Activated T-cell treated with anti-CD3 and anti-CD28 coated beads for 4 hours (primary cell): ENCODE data around the gene SLC15A1.

Source experiments
- DNase-seq: peaks from one replicate; pipeline ENCODE4 v3.0.0-alpha.2; 2020

Gene SLC15A1, protein sequence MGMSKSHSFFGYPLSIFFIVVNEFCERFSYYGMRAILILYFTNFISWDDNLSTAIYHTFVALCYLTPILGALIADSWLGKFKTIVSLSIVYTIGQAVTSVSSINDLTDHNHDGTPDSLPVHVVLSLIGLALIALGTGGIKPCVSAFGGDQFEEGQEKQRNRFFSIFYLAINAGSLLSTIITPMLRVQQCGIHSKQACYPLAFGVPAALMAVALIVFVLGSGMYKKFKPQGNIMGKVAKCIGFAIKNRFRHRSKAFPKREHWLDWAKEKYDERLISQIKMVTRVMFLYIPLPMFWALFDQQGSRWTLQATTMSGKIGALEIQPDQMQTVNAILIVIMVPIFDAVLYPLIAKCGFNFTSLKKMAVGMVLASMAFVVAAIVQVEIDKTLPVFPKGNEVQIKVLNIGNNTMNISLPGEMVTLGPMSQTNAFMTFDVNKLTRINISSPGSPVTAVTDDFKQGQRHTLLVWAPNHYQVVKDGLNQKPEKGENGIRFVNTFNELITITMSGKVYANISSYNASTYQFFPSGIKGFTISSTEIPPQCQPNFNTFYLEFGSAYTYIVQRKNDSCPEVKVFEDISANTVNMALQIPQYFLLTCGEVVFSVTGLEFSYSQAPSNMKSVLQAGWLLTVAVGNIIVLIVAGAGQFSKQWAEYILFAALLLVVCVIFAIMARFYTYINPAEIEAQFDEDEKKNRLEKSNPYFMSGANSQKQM

DNA sequence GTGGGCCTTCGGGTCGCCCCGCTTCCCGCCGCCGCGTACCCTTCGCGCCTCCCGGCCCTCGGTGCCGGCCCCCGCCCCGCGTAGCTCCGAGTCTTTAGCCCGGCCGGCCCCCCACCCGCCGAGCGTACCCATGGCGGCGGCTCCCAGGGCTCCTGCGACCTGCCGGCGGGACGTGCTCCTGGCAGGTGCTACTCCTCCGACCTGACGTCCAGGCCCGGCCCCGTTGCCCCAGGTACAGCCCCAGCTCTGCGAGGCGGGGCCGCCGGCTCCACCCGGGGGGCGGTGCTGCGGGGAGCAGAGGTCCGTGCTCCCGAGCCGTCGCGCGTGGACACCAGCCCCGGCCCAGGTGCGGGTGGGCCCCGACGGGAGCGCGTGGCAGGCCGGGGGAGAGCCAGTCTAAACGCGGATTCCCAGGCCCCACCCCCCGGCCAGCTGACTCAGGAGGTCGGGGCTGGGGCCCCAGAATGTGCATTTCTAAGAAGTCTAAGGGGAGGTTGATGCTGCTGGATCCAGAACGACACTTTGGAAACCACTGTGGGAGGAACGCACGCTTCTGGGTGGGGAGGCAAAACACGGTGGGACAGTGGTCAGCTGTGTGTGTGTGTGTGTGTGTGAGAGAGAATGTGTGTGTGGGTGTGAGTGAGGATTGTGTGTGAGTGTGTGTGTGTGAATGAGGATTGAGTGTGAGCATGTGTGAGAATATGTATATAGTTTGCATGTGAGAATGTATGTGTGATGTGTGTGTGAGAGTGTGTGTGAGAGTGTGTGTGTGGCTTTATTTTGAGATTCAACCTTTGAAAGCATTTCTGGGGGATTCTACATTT, at the start of gene SLC15A1:
TSS of gene SLC15A1 (minus strand) at position 206 of the 824 bp plus-strand sequence. CDS start at position 132, 74 bp downstream.
- no peak for DNase-seq

- DNase-seq = no peak
These were observed 49.4 kb upstream of the SLC15A1 start for GRCh38 chr13:98801626-98802418.

DNA sequence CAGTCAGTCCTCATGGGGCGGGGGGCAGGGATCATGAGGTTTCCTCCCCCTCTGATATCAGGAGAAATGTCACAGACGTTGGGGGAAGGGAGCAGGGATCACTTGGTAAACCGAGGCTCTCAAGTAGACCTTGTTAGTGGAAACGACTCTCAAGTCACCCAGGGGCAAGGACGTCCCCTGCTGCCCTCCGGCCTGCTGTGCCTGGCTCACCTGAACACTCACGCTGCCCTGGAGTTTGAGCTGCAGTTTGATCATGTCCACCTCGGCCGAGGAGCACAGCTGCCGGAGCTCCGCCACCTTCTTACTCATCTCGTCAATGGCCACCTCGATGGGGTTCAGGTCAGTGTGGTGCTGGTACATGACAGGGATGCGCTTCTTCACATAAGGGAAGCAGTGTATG, 47.6 kb upstream of the SLC15A1 start:
- DNase-seq = no peak

DNA sequence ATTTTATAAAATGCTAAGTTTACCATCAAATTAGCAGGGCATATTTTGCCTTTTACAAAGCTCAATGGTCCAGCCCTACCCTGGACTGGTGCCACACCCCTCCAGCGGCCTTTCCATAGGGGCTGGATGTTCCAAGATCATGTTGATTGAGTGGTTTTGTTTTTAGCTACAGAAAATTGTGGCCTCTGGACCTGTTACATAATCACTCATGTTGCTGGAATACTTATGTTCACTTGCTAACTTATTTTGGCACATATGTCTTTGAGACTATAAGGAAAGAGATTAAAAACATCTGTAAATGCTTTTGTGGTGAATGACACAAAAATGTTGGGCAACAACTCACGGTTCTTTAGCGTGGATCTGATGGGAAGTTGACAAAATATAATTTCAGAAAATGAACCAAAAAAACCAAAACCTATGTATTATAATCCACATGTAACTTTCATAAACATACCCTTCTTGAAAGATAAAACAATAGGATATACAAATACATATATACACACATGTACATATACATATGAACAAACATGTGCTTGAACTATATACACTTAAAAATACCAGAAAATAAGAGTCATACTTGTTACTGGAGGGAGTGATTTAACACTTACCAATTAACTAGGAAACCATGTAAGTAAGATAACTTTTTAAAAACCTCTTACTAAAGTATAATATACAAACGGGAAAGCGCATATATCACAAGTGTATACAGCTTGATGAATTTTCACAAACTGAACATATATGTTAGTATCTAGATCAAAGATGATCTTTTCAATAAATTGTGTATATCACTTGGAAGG, 46.6 kb upstream of the SLC15A1 start:
- no peak for DNase-seq

DNA sequence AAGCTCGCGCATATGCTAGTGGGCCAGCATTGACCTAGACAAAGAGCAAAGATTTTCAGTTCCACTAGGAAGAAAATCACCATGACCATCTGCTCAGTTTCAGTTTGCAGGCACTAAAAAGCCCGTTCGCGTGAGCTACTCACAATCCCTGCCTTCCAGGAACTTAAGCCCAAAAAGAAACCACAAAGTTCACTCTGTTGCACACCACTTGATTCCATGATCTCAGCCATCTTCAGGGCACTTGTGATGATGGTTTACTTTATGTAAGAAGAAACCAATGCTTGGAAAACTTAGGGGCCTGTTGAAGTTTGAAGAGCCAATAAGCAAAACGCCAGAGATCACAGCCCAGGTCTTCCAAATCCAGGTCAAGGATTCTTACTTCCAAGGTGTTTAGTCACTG, 45.0 kb upstream of the SLC15A1 start:
- no peak for DNase-seq

DNA sequence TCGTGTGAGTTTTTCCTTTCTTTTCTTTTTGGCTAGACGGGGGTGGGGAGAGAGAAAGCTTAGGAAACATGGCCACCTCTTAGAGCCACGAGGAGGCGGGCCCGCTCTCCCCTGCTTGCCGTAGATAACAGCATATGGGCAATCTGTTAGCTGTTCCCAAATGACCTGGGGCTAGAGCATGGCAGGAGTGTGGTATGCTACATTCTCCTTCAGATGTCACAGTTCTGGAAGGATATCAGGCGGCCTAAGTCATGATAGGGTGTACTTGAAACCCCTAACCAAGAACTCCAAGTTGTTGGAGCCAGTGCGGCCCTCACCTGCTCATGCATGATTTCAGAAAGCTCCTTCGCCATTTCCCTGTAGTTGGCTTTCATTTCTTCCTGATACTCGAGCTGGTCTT, 44.3 kb upstream of the SLC15A1 start:
- no peak for DNase-seq

- no peak for DNase-seq
These were observed 43.7 kb upstream of the SLC15A1 start for GRCh38 chr13:98796191-98796590.

DNA sequence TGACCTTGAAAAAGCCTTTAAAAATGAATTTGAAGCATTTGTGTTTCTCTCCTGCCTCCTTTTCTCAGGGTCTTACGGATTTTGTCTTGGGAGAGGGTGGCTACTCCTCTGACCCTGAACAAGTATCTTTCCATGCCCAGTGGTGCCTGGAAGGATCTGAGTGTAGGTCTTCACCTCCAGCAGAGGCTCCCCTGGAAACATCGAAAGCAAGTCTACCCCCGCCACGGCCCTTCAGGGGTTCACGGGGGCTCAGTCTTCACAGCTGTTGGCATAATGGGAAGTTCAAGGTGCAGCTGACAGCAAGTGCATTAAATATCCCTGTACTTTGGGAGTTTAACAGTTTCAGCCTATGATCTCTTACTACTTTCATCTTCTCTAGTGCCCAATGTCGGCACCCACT, 42.7 kb upstream of the SLC15A1 start:
- DNase-seq = no peak

- no peak for DNase-seq
These were observed 42.0 kb upstream of the SLC15A1 start for GRCh38 chr13:98794498-98794897.

DNA sequence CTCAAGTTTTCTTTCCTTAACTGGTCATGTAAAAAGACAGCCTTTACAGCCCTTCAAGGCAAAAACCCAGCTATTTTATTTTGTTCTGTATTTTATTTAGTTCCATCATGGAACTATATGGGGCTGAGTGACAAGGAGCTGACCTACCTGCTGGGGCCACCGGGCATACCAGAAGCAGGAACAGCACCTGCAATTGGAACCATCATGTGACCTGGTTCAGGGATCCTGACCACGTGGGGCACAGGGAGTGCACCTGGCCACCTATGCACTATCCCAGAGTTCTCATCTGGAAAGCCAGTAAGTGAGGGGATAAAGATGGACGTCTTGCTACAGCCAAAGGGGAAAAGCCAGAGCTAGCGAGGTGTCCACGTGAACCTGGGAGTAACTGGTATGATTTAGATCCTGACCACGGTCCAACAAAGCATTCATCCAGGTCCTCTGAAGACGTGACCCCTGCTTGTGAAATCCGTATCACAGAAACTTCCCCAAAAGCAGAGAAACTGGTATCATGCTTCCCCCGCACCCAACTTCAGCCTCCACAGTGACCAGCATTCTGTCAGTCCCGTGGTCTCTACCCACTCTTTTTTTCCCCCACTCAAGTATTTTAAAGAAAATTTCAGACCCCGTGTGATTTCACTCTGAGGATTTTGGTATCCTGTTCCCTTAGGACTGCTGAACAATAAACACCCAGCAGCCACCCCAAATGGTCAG, 40.5 kb upstream of the SLC15A1 start:
- DNase-seq = no peak

- no peak for DNase-seq
These were observed 39.8 kb upstream of the SLC15A1 start for GRCh38 chr13:98792321-98792720.

- DNase-seq = no peak
These were observed 39.1 kb upstream of the SLC15A1 start for GRCh38 chr13:98791611-98792010.

DNA sequence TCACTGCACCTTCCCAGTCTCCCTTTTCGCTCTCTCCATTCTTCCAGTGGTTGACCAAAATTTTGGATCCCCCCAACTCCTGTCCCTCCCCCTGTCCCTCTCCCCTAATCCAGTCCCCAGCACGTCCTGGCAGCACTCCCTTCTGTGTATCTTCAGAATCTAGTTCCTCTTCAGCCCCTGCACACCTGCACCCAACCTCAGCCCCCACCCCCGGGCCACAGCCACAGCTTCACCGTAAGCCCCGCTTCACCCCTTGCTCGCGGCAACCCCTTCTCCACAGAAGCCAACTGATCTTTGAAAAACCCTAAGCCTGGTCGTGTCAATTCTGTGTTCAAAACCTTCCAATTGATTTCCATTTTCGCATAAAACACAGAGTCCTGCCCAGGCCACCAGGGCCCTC, 35.5 kb upstream of the SLC15A1 start:
- DNase-seq = no peak

DNA sequence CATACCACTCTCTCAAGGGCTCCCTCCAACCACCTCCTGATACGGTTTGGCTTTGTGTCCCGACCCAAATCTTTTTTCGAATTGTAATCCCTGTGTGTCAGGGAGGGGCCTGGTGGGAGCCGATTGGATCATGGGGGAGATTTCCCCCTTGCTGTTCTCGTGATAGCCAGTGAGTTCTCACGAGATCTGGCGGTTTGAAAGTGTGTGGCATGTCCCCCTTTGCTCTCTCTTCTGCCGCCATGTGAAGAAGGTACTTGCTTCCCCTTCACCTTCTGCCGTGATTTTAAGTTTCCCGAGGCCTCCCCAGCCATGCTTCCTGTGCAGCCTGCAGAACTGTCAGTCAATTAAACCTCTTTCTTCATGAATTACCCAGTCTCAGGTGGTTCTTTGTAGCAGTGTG, 34.7 kb upstream of the SLC15A1 start:
- no peak for DNase-seq

GRCh38 chr13:98786023-98786422, 33.6 kb upstream of the SLC15A1 start:
- no peak for DNase-seq

GRCh38 chr13:98785405-98785804, 32.9 kb upstream of the SLC15A1 start:
- no peak for DNase-seq

DNA sequence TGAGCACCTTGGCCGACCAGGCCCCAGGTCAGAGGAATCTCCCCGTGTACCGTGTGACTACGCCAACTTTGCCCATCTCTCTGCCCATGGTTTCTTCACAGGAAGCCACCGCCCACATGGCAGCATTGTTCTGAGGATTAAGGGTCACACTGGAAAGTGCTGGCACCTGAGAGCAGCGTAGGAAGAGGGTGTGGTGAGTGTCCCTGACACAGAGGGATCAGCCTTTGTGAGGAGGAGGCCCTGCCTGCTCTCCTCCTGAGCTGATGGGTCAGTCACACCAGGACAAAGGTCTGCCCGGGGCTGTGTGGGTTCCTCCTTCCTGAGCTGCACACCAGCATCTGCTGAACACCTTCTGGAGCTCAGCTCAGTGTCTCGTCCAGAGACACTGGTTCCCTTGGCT, 32.2 kb upstream of the SLC15A1 start:
- no peak for DNase-seq

GRCh38 chr13:98783856-98784478, 31.5 kb upstream of the SLC15A1 start:
- DNase-seq = no peak

- DNase-seq = no peak
These were observed 30.2 kb upstream of the SLC15A1 start for GRCh38 chr13:98782654-98783053.

DNA sequence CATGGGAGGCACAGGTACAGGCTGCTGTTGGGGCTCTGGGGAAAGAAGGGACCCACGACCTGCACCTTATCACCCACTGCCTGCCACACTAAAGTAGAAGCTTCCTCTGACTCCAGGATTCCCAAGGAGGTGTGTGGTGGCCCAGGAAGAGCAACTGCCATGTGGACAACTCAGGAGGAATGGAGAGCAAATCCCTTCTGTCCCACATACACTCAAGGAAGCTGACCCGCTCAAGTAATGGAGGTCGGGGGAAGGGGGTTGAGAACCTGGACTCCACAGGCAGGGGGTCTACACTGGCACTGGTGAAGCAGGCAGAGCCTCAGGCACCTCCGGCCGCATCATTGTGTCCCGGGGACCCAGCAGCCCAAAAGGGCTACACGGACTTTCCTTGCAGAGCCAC, 29.4 kb upstream of the SLC15A1 start:
- DNase-seq = no peak

DNA sequence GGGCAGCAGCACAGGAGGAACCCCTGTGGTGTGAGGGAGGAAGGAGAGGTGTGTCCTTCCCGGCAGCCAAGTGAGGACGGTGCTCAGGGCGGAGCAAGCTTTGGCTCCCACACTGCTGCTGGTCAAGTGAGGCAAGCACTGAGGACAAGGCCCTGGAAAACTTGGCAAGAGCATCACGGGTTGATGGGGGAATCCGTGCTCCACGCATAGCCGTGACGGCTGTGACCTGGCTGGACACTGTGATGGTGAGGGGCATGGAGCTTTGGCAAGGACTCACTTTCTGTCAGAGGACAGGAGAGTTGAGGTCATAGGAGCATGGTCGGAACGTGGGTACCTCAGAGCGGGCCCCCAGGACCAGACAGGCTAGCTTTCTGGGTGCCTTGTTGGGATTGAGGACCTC, 29.0 kb upstream of the SLC15A1 start:
- DNase-seq = no peak
